Panc1 (cell line): ENCODE data around the gene LRRC3B.

Source experiments
- TCF7L2 ChIP-seq: IDR thresholded peaks from 2 replicates; pipeline ENCODE4 v1.6.1; 2011; ENCODE audit warnings: mild to moderate bottlenecking, low read depth, low read length, inconsistent platforms
- TF ChIP-seq, protein P1 (sequence below): fragments of 450-650 bp; IDR thresholded peaks from 2 replicates; pipeline ENCODE4 v1.5.1; 2017; ENCODE audit warnings: mild to moderate bottlenecking

DNA sequence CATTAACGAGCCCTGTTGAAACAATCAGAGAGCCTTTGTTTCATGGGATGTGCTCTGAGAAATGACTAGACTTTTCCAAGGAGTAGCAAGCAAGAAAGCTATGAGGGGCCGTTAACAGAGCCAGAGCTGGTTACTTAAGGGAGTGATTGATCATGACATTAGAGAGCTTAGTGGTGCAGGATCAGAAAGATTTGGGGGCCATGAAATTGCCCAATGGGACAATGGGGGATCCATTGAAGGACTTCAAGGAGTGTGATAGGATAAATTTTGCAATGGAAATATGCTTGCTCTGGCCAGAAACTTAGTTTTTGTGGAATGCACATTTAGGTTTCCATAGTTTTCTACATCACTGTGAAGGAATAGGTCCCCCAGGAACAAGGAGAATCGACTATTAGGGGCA lies 45.6 kb downstream of the LRRC3B start:
- TF ChIP-seq, protein P1, sequence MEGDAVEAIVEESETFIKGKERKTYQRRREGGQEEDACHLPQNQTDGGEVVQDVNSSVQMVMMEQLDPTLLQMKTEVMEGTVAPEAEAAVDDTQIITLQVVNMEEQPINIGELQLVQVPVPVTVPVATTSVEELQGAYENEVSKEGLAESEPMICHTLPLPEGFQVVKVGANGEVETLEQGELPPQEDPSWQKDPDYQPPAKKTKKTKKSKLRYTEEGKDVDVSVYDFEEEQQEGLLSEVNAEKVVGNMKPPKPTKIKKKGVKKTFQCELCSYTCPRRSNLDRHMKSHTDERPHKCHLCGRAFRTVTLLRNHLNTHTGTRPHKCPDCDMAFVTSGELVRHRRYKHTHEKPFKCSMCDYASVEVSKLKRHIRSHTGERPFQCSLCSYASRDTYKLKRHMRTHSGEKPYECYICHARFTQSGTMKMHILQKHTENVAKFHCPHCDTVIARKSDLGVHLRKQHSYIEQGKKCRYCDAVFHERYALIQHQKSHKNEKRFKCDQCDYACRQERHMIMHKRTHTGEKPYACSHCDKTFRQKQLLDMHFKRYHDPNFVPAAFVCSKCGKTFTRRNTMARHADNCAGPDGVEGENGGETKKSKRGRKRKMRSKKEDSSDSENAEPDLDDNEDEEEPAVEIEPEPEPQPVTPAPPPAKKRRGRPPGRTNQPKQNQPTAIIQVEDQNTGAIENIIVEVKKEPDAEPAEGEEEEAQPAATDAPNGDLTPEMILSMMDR: no peak
- no peak for TF ChIP-seq TCF7L2
